ES-I3 (cell line): ENCODE data around the gene LRMDA.

Experiments used
- H3K36me3 ChIP-seq: 2 replicates; pipeline ENCODE4 v1.6.1; 2013; ENCODE audit warnings: mild to moderate bottlenecking, low read length, control low read depth, moderate library complexity; ENCODE audit not compliant: insufficient read depth
- H3K4me1 ChIP-seq: 2 replicates; pipeline ENCODE4 v1.6.1; 2013; ENCODE audit warnings: mild to moderate bottlenecking, control low read depth, low read length; ENCODE audit not compliant: insufficient read depth
- H3K9ac ChIP-seq: 2 replicates; pipeline ENCODE4 v1.6.1; 2013; ENCODE audit warnings: low read depth, mild to moderate bottlenecking, low read length, moderate library complexity
- H3K9me3 ChIP-seq: 2 replicates; pipeline ENCODE4 v1.6.1; 2013; ENCODE audit warnings: mild to moderate bottlenecking, low read length, moderate library complexity; ENCODE audit not compliant: control insufficient read depth, insufficient read depth

Gene LRMDA

DNA sequence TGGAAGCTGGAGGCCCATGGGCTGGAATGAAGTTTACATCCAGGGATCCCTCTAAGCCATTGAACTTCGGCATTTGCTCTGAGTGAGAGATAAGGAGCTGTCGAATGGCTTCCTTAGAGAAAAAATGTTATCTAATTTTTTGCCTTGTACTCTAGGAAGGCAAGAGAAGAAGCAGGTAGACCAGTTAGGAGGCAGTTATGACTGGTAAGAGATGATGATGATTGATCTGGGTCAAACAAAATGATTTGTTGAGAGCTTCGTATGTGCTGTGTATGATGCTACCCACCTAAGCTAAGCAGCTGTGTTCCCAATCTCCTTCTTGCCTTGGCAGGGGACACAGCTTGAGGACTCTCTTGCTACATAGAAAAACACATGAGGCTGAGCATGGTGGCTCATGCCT is 370.2 kb downstream of the LRMDA start:
- no peaks in the 10 kb centered on the region for H3K36me3 ChIP-seq
- H3K4me1 ChIP-seq = no peaks in the 10 kb centered on the region
- H3K9ac ChIP-seq = no peak overlapping the region
- peaks cover 8% of the 10 kb centered on the region for H3K9me3 ChIP-seq

- H3K4me1 ChIP-seq = no peaks in the 10 kb centered on the region
Observed at GRCh38 chr10:75803121-75803520, 371.7 kb downstream of the LRMDA start.

DNA sequence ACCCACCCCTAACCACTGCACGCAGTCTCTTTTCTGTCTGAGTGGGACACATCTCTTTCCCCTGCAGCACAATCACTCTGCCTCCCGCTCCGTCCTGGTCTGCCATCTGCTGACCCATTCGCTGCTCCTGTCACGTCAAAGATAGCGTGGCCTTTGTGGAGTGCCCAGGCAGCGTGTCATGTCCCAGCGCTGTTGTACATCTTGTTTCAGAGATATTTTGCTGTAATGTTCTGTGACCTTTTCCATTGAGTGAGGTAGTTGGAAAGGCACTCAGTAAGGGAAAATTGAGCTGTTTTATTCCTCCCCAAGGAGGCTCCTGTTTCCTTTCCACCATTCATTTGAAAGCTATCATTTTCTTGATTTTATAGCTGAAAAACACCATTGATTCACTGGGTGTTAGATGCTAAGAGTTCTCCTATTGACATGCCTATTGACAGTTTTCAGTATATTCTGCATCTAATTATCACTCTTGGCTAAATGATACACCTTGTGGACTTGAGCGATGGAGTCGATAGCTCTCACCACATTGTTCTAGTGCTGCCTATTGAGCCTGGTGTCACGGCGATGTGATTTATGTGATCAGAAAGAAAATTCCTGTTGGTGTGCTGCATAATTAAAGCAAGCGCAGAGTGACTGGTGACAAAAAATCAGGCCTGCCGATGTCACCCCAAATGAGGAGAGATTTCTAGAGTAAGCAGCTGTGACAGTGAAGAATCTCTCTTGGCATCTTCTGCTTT is 372.6 kb downstream of the LRMDA start:
- Histone ChIP-seq H3K9ac (no peak overlapping the region), H3K9me3 (no peaks in the 10 kb centered on the region; the same call in 1 of the 2 replicates), H3K36me3 (no peaks in the 10 kb centered on the region), H3K4me1 (no peaks in the 10 kb centered on the region)

More at GRCh38 chr10:75803121-75803520, 371.7 kb downstream of the LRMDA start:
- H3K36me3 ChIP-seq = no peaks in the 10 kb centered on the region
- H3K9ac ChIP-seq = no peak overlapping the region
- H3K9me3 ChIP-seq = no peaks in the 10 kb centered on the region; the same call in 1 of the 2 replicates

- Histone ChIP-seq H3K4me1 (no peaks in the 10 kb centered on the region), H3K9me3 (no peaks in the 10 kb centered on the region; the same call in 1 of the 2 replicates), H3K9ac (no peak overlapping the region), H3K36me3 (no peaks in the 10 kb centered on the region)
Observed at GRCh38 chr10:75806186-75806585, 374.8 kb downstream of the LRMDA start.

- H3K9me3 ChIP-seq = no peaks in the 10 kb centered on the region; the same call in 1 of the 2 replicates
Observed at GRCh38 chr10:75807456-75807855, 376.0 kb downstream of the LRMDA start.

GRCh38 chr10:75809003-75809402 is 377.6 kb downstream of the LRMDA start:
- Histone ChIP-seq H3K9me3 (no peaks in the 10 kb centered on the region; the same call in 1 of the 2 replicates), H3K36me3 (no peaks in the 10 kb centered on the region), H3K9ac (no peak overlapping the region)

More at GRCh38 chr10:75807456-75807855, 376.0 kb downstream of the LRMDA start:
- Histone ChIP-seq H3K4me1 (no peaks in the 10 kb centered on the region), H3K36me3 (no peaks in the 10 kb centered on the region), H3K9ac (no peak overlapping the region)

GRCh38 chr10:75814014-75814413 is 382.6 kb downstream of the LRMDA start:
- H3K9me3 ChIP-seq = no peaks in the 10 kb centered on the region
- H3K9ac ChIP-seq = no peak overlapping the region
- H3K36me3 ChIP-seq = no peaks in the 10 kb centered on the region

More at GRCh38 chr10:75809003-75809402, 377.6 kb downstream of the LRMDA start:
- H3K4me1 ChIP-seq = no peaks in the 10 kb centered on the region

DNA sequence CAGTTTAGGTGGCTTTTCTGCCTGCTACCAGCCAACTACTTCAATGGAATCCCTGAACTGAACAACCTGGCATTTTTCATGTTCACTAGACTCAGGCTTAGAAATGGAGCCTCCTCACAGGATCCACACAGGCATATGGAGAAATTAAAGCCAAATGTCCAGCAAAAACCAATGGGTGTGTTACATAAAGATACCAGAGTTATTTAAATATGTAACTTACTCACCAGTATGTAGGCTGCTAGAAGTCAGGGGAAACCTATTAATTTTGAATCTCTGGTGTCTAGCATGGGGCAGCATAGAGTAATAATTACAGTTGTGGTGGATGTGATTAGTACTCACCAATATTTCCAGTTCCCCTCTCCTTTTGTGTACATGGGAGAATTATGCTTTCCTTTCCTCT is 383.6 kb downstream of the LRMDA start:
- Histone ChIP-seq H3K36me3 (no peaks in the 10 kb centered on the region), H3K4me1 (no peaks in the 10 kb centered on the region), H3K9ac (no peak overlapping the region), H3K9me3 (no peaks in the 10 kb centered on the region)

More at GRCh38 chr10:75814014-75814413, 382.6 kb downstream of the LRMDA start:
- no peaks in the 10 kb centered on the region for H3K4me1 ChIP-seq

- Histone ChIP-seq H3K9me3 (no peaks in the 10 kb centered on the region), H3K4me1 (no peaks in the 10 kb centered on the region), H3K9ac (no peak overlapping the region), H3K36me3 (no peaks in the 10 kb centered on the region)
Observed at GRCh38 chr10:75817198-75817597, 385.8 kb downstream of the LRMDA start.

- Histone ChIP-seq H3K36me3 (no peaks in the 10 kb centered on the region), H3K9me3 (no peaks in the 10 kb centered on the region), H3K9ac (no peak overlapping the region), H3K4me1 (no peaks in the 10 kb centered on the region)
Observed at GRCh38 chr10:75818552-75818951, 387.1 kb downstream of the LRMDA start.

GRCh38 chr10:75825235-75825634 is 393.8 kb downstream of the LRMDA start:
- no peaks in the 10 kb centered on the region for H3K36me3 ChIP-seq
- H3K4me1 ChIP-seq = no peaks in the 10 kb centered on the region
- H3K9me3 ChIP-seq = no peaks in the 10 kb centered on the region
- no peak overlapping the region for H3K9ac ChIP-seq

GRCh38 chr10:75825661-75826060 is 394.2 kb downstream of the LRMDA start:
- Histone ChIP-seq H3K4me1 (no peaks in the 10 kb centered on the region), H3K9ac (no peak overlapping the region), H3K9me3 (no peaks in the 10 kb centered on the region)

DNA sequence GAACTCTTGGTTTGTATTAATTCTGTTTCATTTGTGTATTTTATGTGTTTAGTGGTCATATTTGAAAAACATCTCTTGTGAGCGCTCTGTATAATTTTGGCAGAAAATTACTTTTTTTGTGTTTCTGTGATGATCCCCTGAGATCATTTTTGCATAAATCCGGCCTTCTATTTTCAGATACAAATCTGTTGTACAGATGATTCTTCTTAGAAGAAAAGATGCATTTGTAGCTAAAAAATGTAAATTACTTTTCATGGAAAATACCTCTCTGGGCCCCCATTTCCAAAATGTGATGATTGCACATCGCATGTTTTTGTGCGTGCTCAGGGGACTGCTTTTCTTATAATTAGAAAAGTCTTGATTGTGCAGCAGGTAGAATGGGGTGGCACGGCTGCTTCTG is 395.4 kb downstream of the LRMDA start:
- Histone ChIP-seq H3K9me3 (no peaks in the 10 kb centered on the region), H3K9ac (no peak overlapping the region), H3K36me3 (no peaks in the 10 kb centered on the region), H3K4me1 (no peaks in the 10 kb centered on the region)

More at GRCh38 chr10:75825661-75826060, 394.2 kb downstream of the LRMDA start:
- no peaks in the 10 kb centered on the region for H3K36me3 ChIP-seq

DNA sequence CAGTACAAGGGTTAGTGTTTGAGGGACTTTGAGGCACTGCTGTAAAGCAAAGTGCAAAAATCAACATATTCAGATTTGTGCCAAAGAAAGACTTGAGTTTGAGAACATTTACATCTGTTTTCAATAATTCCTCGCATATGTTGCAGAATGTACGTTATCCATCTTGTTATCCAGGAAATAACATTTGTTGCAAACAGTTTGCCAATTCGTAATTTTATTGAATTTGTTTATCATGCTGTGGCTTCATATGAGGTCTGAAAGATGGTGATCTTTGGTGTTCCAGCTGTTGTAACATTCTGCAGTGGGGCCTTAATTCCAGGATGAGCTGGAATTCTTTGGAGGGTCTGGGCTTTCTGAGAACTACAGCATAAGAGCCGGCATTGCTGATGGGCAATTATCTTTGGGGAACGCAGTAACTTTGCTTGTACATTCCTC is 396.2 kb downstream of the LRMDA start:
- Histone ChIP-seq H3K9me3 (no peaks in the 10 kb centered on the region), H3K9ac (no peak overlapping the region), H3K4me1 (no peaks in the 10 kb centered on the region), H3K36me3 (no peaks in the 10 kb centered on the region)

- Histone ChIP-seq H3K4me1 (no peaks in the 10 kb centered on the region), H3K9me3 (no peaks in the 10 kb centered on the region), H3K36me3 (no peaks in the 10 kb centered on the region), H3K9ac (no peak overlapping the region)
Observed at GRCh38 chr10:75828413-75828812, 397.0 kb downstream of the LRMDA start.
